Activated CD4-positive, alpha-beta T cell treated with anti-CD3 and anti-CD28 coated beads, Interleukin-2, amount 10 ng/mL, durations not matched to agents 7 days and 5 days (primary cell): ENCODE results near the gene FAM90A1. TPM values are rescaled to one million over a fixed set of nuclear protein-coding genes. Genes with fewer than 3 reads are reported as not detected.
"Not testable (repeated sequence)": the region's sequence is repeated elsewhere in the genome, so short reads cannot be mapped to it uniquely, and the experiment has no call there.

ENCODE experiments used
- CTCF ChIA-PET: fragments of 350-600 bp; sonication (Branson Sonifier 250); formaldehyde crosslinking; loops from one replicate; lab custom pipeline; 2021; ENCODE audit warnings: antibody characterized with exemption; lab: Charles Lee
- POLR2A ChIA-PET: fragments of 350-600 bp; sonication (Branson Sonifier 250); formaldehyde crosslinking; loops from one replicate; lab custom pipeline; 2021; ENCODE audit warnings: antibody characterized with exemption; lab: Charles Lee
- DNase-seq: peaks from one replicate; pipeline ENCODE4 v3.0.0-alpha.2; 2020
- H3K27ac Mint-ChIP-seq: one replicate; pipeline ENCODE4 v1.8.0; 2021; ENCODE audit warnings: mild to moderate bottlenecking, moderate library complexity, mixed read lengths
- H3K27me3 Mint-ChIP-seq: one replicate; pipeline ENCODE4 v1.8.0; 2021; ENCODE audit warnings: mixed read lengths
- H3K36me3 Mint-ChIP-seq: one replicate; pipeline ENCODE4 v1.8.0; 2021; ENCODE audit warnings: low read depth, mixed read lengths
- H3K4me1 Mint-ChIP-seq: one replicate; pipeline ENCODE4 v1.8.0; 2021; ENCODE audit warnings: mixed read lengths
- H3K4me3 Mint-ChIP-seq: one replicate; pipeline ENCODE4 v1.8.0; 2021; ENCODE audit warnings: mild to moderate bottlenecking, moderate library complexity, mixed read lengths
- H3K9me3 Mint-ChIP-seq: one replicate; pipeline ENCODE4 v1.8.0; 2021; ENCODE audit warnings: mixed read lengths
- total RNA-seq, 2 experiments: library from RNA; stranded (reverse); gene quantifications; one replicate each; pipeline ENCODE4 v1.2.3, GENCODE V29; 2021

Gene FAM90A1
- total RNA-seq, 2 experiments from 2014 or later: 0.15 TPM; not detected in 1

- peak overlapping the region; percentile 95 for H3K4me3 Mint-ChIP-seq
- H3K9me3 Mint-ChIP-seq, H3K36me3 Mint-ChIP-seq, H3K27me3 Mint-ChIP-seq, CTCF ChIA-PET, DNase-seq, POLR2A ChIA-PET: not testable (repeated sequence)
- peak overlapping the region; percentile 78 for H3K27ac Mint-ChIP-seq
- peaks cover 17% of the 10 kb centered on the region for H3K4me1 Mint-ChIP-seq
Observed at GRCh38 chr12:8242622-8242879, 15.1 kb upstream of the FAM90A1 start.

DNA sequence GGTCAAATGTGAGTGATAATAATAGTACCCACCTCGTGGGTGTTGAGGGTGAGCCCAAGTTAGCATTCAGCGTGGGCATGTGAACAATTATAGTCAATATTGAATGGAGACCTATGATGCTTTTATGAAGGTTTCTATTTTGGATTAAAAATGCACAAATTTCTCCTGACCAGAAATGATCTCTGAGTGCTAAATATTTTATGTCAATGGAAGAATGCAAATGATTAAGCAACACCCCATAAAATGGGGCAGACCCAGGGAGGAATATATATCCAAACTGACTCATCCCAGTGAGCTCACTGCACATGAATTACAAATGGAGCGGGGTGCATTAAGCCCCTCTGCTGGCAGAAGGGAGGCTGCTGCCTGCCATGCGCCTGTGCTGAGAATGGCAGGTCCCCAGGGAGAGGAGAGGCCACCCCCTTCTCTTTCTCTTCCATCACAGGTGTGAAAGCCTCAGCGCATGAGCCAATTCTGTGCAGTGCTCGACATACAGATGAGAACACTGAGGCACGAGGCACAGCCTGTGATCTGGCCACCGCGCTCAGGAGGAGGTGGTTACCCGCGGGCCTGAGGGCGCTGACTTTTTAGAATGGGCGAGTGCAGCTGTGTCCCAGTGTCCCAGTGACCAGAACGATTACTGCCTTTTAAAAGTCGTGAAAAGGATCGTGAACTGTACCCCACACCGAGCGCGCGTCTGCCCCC is 14.7 kb upstream of the FAM90A1 start:
- H3K36me3 Mint-ChIP-seq, POLR2A ChIA-PET, H3K27me3 Mint-ChIP-seq, CTCF ChIA-PET, H3K9me3 Mint-ChIP-seq: not testable (repeated sequence)
- peak; percentile 18 for DNase-seq
- H3K4me1 Mint-ChIP-seq: peaks cover 18% of the 10 kb centered on the region
- peak overlapping the region; percentile 78 for H3K27ac Mint-ChIP-seq
- H3K4me3 Mint-ChIP-seq: peak overlapping the region; percentile 95

DNA sequence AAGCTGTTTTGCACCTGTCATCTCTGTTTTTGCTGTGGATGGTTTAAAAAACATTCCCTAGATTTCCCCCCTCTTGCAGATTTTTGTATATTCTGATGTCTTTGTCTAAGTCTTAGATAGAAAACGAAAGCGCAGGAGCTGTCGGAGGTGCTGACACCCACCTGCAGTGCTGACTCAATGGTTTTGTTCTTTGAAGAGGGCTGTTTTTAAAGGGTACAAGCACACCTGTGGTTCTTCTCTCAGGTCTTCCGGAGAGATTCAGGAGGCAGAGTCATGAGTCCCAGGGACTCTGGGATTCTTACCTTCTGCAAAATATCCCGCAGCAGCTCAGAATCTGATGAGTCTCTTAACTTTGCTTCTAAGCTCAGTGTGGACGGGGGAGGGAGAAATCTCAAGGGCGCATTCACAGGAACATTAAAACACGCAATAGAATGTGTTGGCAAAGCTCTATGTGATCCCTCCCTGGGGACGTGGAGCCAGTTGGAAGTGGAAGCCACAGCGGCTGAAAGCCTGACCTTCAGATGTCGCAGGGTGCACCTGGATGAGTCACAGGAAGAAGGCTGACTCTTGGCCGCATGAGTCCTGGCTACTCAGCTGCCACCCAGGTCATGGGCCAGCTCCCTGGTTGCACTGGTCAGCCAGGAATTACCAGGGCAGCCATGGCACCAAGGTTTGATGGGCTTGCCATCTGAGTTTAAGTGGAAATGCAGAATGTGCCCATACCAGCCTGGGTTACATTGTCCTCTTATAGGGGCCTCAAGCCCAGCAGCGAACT is 13.1 kb upstream of the FAM90A1 start:
- H3K27ac Mint-ChIP-seq, H3K9me3 Mint-ChIP-seq, DNase-seq, H3K27me3 Mint-ChIP-seq, CTCF ChIA-PET, POLR2A ChIA-PET, H3K36me3 Mint-ChIP-seq, H3K4me3 Mint-ChIP-seq: not testable (repeated sequence)
- H3K4me1 Mint-ChIP-seq: peaks cover 19% of the 10 kb centered on the region

GRCh38 chr12:8237031-8237430 is 9.6 kb upstream of the FAM90A1 start:
- H3K36me3 Mint-ChIP-seq, H3K9me3 Mint-ChIP-seq, POLR2A ChIA-PET, H3K27ac Mint-ChIP-seq, H3K27me3 Mint-ChIP-seq, DNase-seq, H3K4me3 Mint-ChIP-seq: not testable (repeated sequence)
- H3K4me1 Mint-ChIP-seq: peaks cover 13% of the 10 kb centered on the region
- CTCF ChIA-PET: interaction anchor here (0.5 kb wide), 1 partner anchor 162 kb away, joined by 3 read pairs; no protein-coding TSS in a partner anchor

GRCh38 chr12:8235316-8236157 is 8.1 kb upstream of the FAM90A1 start:
- H3K4me3 Mint-ChIP-seq, CTCF ChIA-PET, DNase-seq, H3K9me3 Mint-ChIP-seq, H3K36me3 Mint-ChIP-seq, H3K27me3 Mint-ChIP-seq, H3K27ac Mint-ChIP-seq: not testable (repeated sequence)
- H3K4me1 Mint-ChIP-seq: peaks cover 11% of the 10 kb centered on the region
- POLR2A ChIA-PET: interaction anchor here (0.7 kb wide), 1 partner anchor 7 kb away, joined by 7 read pairs; no protein-coding TSS in a partner anchor

DNA sequence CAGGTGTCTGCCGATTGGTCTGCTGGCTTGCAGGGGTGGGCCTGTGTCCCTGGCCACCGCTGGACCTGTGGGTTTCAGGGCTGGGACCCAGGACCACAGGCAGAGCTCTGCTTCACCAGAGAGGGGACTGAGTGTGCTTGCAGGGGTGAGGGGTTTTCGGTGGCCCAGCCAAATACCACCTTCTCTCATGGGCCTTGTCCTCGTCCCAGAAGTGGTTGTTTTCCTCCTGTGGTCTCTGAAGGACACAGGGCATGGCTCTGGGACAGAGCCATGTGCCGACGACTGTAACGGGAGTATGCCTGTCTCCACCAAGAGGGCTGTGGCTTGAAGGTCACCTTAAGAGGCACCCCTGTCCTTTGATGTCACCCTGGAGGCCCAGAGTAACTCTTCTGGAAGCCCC is 7.3 kb upstream of the FAM90A1 start:
- H3K27ac Mint-ChIP-seq, DNase-seq, H3K9me3 Mint-ChIP-seq, H3K27me3 Mint-ChIP-seq, H3K4me1 Mint-ChIP-seq, POLR2A ChIA-PET, H3K4me3 Mint-ChIP-seq, H3K36me3 Mint-ChIP-seq, CTCF ChIA-PET: not testable (repeated sequence)

GRCh38 chr12:8233935-8234495 is 6.6 kb upstream of the FAM90A1 start:
- H3K9me3 Mint-ChIP-seq, H3K4me1 Mint-ChIP-seq, H3K36me3 Mint-ChIP-seq, H3K27ac Mint-ChIP-seq, POLR2A ChIA-PET, DNase-seq, H3K4me3 Mint-ChIP-seq, H3K27me3 Mint-ChIP-seq, CTCF ChIA-PET: not testable (repeated sequence)

DNA sequence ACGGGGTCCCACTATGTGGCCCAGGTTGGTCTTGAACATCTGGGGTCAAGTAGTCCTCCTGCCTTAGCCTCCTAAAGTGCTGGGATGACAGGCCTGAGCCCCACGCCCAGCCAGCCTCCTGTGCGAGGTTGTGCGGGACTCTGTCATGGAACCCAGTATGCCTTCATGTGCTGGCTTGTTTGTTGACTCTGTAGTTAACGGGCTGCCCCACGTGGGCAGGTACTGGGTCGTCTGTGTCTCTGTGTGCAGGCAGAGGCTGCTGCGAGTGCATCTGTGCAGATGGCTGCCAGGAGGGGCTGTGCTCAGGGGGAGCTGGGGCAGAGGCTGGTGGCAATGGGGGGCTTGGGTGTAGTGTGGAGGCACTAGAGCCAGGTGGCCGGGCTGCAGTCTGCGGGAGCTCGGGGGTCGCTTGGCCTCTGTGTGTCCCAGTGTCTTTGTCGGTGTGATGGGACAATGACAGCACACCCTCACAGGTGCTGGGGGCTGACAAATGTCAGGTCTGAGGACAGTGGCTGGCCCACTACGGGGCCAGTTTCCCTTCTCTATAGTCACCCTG is 6.0 kb upstream of the FAM90A1 start:
- H3K27me3 Mint-ChIP-seq, DNase-seq, CTCF ChIA-PET, H3K27ac Mint-ChIP-seq, POLR2A ChIA-PET, H3K36me3 Mint-ChIP-seq, H3K9me3 Mint-ChIP-seq, H3K4me1 Mint-ChIP-seq, H3K4me3 Mint-ChIP-seq: not testable (repeated sequence)

DNA sequence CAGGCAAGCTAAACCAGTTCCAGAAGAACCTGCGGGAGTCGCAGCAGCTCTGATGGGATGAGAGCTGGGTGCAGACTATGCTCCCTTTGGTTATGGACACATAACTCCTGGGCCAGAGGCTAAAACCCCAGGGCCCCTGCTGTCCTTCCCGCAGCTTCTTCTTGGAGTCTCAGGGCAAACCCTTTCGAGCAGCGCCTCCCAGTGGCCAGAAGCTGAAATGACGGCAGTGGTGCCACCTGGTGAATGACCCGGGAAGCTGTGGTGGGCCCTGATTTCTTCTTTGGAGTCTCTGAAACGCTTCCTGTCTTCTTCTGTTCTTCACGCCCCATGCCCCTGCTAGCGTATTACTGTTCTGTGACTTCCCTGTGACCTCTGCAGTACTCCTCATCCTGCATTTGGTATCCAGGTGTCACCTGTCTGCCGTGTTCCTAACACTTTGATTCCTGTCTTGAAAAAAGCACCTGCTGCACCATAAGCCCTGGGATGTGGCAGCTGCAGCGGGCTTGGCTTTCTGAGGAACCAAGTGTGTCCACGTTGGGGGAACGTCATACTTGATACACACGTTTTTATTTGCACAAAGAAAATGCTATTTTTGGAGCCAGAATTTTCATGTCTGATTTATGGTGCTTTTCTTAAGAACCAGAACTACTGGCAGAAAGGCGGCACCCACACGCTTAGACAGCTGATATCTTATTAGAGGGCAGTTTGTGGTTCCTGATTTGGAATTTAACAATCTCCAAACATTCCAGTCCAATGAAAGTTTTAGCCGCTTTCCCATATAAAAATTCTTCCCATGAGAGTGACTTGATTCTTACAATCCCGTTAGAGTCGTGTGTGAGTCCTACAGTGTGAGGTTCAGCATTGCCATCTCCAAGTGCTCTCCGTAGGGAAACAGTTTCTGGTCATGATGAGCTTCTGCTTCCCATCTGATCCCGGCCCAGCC is 4.5 kb upstream of the FAM90A1 start:
- H3K4me1 Mint-ChIP-seq: peaks cover 13% of the 10 kb centered on the region
- H3K9me3 Mint-ChIP-seq, H3K27ac Mint-ChIP-seq, H3K36me3 Mint-ChIP-seq, H3K4me3 Mint-ChIP-seq, POLR2A ChIA-PET, H3K27me3 Mint-ChIP-seq: not testable (repeated sequence)
- CTCF ChIA-PET: interaction anchor here (0.7 to 1.5 kb wide), 2 partner anchors 123 to 143 kb away, joined by 3 to 5 read pairs; no protein-coding TSS in a partner anchor
- DNase-seq: peak; percentile 74

GRCh38 chr12:8231049-8231448 is 3.6 kb upstream of the FAM90A1 start:
- H3K27ac Mint-ChIP-seq, H3K9me3 Mint-ChIP-seq, DNase-seq, H3K36me3 Mint-ChIP-seq, H3K27me3 Mint-ChIP-seq, POLR2A ChIA-PET, H3K4me3 Mint-ChIP-seq: not testable (repeated sequence)
- CTCF ChIA-PET: interaction anchor here (1.5 kb wide), 1 partner anchor 143 kb away, joined by 5 read pairs; no protein-coding TSS in a partner anchor
- H3K4me1 Mint-ChIP-seq: peaks cover 13% of the 10 kb centered on the region

DNA sequence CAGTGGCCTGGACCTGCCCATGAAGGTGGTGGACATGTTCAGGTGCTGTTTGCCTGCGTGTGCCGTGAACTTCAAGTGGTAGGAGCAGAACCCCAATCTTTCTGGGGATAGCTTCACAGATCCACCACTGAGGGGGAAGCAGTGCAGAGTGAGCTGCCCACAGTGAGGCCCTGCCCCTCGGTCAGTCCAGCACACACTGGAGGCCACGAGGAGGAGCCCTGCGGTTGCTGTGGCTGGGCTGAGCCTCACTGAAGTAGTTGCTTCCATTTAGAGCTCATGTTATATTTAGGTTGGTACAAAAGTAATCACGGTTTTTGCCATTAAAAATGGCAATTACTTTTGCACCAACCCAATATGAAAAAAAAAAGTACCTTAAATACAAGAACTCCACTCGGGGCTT is 2.1 kb upstream of the FAM90A1 start:
- POLR2A ChIA-PET: interaction anchor here (0.6 kb wide), 1 partner anchor 1212 kb away, joined by 6 read pairs; no protein-coding TSS in a partner anchor
- H3K36me3 Mint-ChIP-seq: not testable (repeated sequence)

More for the DNA sequence above, 2.1 kb upstream of the FAM90A1 start:
- not testable (repeated sequence) for DNase-seq, H3K9me3 Mint-ChIP-seq, H3K4me3 Mint-ChIP-seq, H3K27ac Mint-ChIP-seq, H3K27me3 Mint-ChIP-seq
- CTCF ChIA-PET: interaction anchor here (1.6 kb wide), 1 partner anchor 120 kb away, joined by 7 read pairs; no protein-coding TSS in a partner anchor
- peaks cover 13% of the 10 kb centered on the region for H3K4me1 Mint-ChIP-seq
